AG09309 (cell line): ENCODE results near the gene GIMAP7.

Experiments
- DNase-seq: peaks from one replicate; pipeline ENCODE4 v3.0.0-alpha.2; 2010; ENCODE audit warnings: low read depth
- H3K4me3 ChIP-seq: 2 replicates; pipeline ENCODE4 v1.5.1; 2011; ENCODE audit warnings: mild to moderate bottlenecking, low read depth, low read length, moderate library complexity; ENCODE audit not compliant: control insufficient read depth
- CTCF ChIP-seq: IDR thresholded peaks from 2 replicates; pipeline ENCODE4 v1.5.1; 2011; ENCODE audit warnings: mild to moderate bottlenecking, low read depth, low read length, inconsistent platforms; ENCODE audit not compliant: insufficient read depth, control insufficient read depth; ENCODE audit errors: missing control alignments

GIMAP7 gene

DNA sequence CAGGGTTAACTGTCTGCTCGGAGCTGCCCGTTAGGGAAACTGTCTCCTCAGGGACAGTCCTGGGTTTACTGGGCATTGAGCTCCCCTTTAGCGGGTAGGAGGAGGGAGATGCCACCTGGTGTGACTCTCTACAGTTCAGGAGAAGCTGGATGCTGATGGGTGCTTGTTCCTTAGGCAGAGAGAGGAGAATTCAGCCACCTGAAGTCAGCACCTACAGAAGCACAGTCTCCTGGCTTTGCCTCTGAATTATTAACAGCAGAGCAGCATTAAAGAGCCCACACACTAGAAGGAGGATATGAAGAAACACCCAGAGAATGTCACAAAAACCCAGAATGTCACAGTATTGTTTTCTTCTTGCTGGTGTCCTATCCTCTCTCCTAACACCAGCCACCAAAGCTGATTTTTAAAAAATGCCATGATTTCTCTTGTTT is 53.2 kb downstream of the GIMAP7 start:
- no peak for TF ChIP-seq CTCF
- no peak for DNase-seq
- H3K4me3 ChIP-seq: no peak overlapping the region

DNA sequence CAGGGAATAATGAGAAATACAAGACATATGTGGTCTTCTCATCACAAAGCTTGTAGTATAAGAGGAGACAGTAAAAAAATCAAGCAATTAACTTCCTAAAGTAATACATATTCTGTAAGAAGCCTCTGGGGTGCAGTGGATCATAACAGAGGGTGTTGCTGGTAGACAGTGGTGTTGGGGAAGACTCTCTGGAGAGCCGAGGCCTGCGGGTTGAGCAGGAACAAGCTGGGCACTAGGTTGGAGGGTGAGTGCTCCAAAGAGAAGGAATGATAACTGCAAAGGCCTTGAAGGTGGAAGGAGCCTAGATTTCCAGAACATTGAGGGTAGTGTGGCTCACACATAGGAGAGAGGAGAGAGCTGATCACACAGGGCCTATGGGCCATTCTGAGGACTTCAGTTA is 54.0 kb downstream of the GIMAP7 start:
- DNase-seq: no peak

GRCh38 chr7:150569245-150569955 is 54.7 kb downstream of the GIMAP7 start:
- no peak for DNase-seq

More for the DNA sequence above, 54.0 kb downstream of the GIMAP7 start:
- TF ChIP-seq CTCF: no peak
- no peak overlapping the region for H3K4me3 ChIP-seq

More at GRCh38 chr7:150569245-150569955, 54.7 kb downstream of the GIMAP7 start:
- TF ChIP-seq CTCF: no peak
- H3K4me3 ChIP-seq: no peak overlapping the region
